Thymus (tissue), 11 donors: ENCODE data around the gene ZFYVE19. TPM values are rescaled to one million over a fixed set of nuclear protein-coding genes. Genes with fewer than 3 reads are reported as not detected.

Experiments
- DNase-seq, 9 donors: peaks; one replicate each; pipeline ENCODE4 v3.0.0-alpha.2; 2013; ENCODE audit warnings: low spot score in 9 of 9, low read depth in 6 of 9, missing footprints in 1 of 9
- H3K27ac ChIP-seq, 2 donors: one replicate each; pipeline ENCODE4 v1.5.1; 2013; ENCODE audit warnings: control low read depth in 1 of 2, low read depth in 1 of 2, low read length in 1 of 2, mild to moderate bottlenecking in 1 of 2, moderate library complexity in 1 of 2
- H3K27me3 ChIP-seq, 2 donors: one replicate each; pipeline ENCODE4 v1.5.1; 2013; ENCODE audit warnings: low read length in 1 of 2; ENCODE audit not compliant: control insufficient read depth in 2 of 2, insufficient read depth in 1 of 2
- H3K36me3 ChIP-seq, 2 donors: one replicate each; pipeline ENCODE4 v1.5.1; 2013; ENCODE audit warnings: low read length in 1 of 2, mild to moderate bottlenecking in 1 of 2, moderate library complexity in 1 of 2; ENCODE audit not compliant: control insufficient read depth in 2 of 2, insufficient read depth in 2 of 2
- H3K4me1 ChIP-seq, 2 donors: one replicate each; pipeline ENCODE4 v1.5.1; 2013; ENCODE audit warnings: low read length in 2 of 2; ENCODE audit not compliant: control insufficient read depth in 2 of 2, insufficient read depth in 2 of 2
- H3K4me3 ChIP-seq, 2 donors: one replicate each; pipeline ENCODE4 v1.5.1; 2013; ENCODE audit warnings: low read length in 2 of 2, control low read depth in 1 of 2, mild to moderate bottlenecking in 1 of 2
- H3K9me3 ChIP-seq, 2 donors: one replicate each; pipeline ENCODE4 v1.5.1; 2013; ENCODE audit warnings: low read length in 1 of 2, mild to moderate bottlenecking in 1 of 2; ENCODE audit not compliant: control insufficient read depth in 2 of 2, insufficient read depth in 1 of 2
- WGBS: extraction: QIAGEN DNeasy Blood & Tissue Kit; methylation state at CpG from one replicate; pipeline ENCODE4 v1.1.7; 2013; 5-methylcytosine and 5-hydroxymethylcytosine counted together
- polyA plus RNA-seq: library from polyadenylated mRNA; stranded (reverse); fragments of 200-250 nt; gene quantifications from one replicate; pipeline ENCODE4 v1.2.3, GENCODE V29; 2013
- total RNA-seq: library from RNA; stranded (reverse); fragments of 120-200 nt; gene quantifications from one replicate; pipeline ENCODE4 v1.2.4, GENCODE V29; 2013
- donor health status: healthy.

Gene ZFYVE19
- total and polyA plus RNA-seq, 2 donors = 16.9 to 43.5 TPM

DNA sequence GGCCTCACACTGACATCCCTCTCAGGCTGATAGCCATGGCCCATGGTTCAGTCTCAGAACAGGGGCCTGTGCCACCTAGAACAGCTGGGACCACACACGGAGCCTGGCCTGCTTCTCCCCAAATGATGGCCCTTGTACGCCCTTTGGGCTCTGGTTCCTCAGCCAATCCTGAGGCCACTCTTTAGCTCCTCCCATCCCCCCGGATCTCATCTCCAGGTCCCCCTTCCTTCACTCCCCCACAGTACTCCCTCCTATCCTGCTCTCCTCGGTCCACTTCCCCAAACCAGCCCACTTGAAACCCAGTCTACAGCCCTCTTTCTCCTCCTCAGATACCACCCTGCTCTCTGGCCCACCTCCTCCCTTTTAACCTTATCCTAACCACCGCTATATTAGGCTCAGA, 17.8 kb upstream of the ZFYVE19 start:
- H3K9me3 ChIP-seq = no peaks in the 10 kb centered on the region
- no peak overlapping the region for H3K27ac ChIP-seq
- no peak for DNase-seq

DNA sequence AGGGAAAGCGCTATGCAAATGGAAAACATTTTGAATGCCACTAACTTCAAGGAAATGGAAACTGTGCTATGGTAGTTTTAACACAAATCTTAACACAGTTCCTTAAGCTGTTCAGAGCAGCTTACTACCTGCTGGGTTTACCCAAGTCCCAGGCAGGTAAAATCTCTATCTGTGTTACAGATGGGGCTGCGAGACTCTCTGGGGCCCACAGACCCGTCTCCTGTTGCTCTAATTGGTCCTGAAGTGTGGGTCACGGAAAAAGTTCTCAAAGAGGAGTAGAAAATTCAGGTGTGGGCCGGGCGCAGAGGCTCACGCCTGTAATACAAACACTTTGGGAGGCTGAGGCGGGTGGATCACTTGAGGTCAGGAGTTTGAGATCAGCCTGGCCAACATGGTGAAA, 16.9 kb upstream of the ZFYVE19 start:
- 99% methylated on average over 8 of the region's 8 CpGs for WGBS
- no peak for DNase-seq
- H3K27ac ChIP-seq = no peak overlapping the region
- H3K36me3 ChIP-seq = peaks cover 7 to 8% of the 10 kb centered on the region in 2 donors
- H3K9me3 ChIP-seq = no peaks in the 10 kb centered on the region
- no peaks in the 10 kb centered on the region for H3K27me3 ChIP-seq
- no peak overlapping the region for H3K4me3 ChIP-seq
- H3K4me1 ChIP-seq = peaks cover 4 to 7% of the 10 kb centered on the region in 2 donors

More for the DNA sequence above, 17.8 kb upstream of the ZFYVE19 start:
- 95% methylated on average over 5 of the region's 5 CpGs for WGBS
- Histone ChIP-seq H3K4me3 (no peak overlapping the region), H3K27me3 (no peaks in the 10 kb centered on the region), H3K4me1 (peaks cover 4 to 7% of the 10 kb centered on the region in 2 donors), H3K36me3 (peaks cover 7 to 8% of the 10 kb centered on the region in 2 donors)

- Histone ChIP-seq H3K4me1 (peaks cover 4 to 7% of the 10 kb centered on the region in 2 donors), H3K9me3 (no peaks in the 10 kb centered on the region), H3K27ac (no peak overlapping the region), H3K36me3 (peaks cover 7 to 8% of the 10 kb centered on the region in 2 donors), H3K27me3 (no peaks in the 10 kb centered on the region), H3K4me3 (no peak overlapping the region)
- no peak for DNase-seq
- 97% methylated on average over 3 of the region's 3 CpGs for WGBS
These were observed 16.2 kb upstream of the ZFYVE19 start for GRCh38 chr15:40790718-40791117.

DNA sequence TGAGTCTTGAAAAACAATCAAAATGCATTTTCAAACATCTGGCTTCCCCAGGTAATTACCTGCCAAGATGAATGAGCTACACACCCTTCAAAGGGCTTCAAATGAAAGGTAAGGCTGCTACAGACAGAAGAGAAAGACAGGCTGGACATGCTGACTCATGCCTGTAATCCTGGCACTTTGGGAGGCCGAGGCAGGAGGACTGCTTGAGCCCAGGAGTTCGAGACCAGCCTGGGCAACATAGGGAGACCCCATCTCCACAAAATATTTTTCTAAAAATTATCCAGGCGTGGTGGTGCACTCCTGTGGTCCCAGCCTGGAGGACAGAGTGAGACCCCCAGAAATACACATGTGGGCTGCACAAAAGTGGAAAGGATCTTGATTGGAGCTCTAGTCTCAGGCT, 14.5 kb upstream of the ZFYVE19 start:
- 79% methylated on average over 3 of the region's 3 CpGs for WGBS
- Histone ChIP-seq H3K9me3 (no peaks in the 10 kb centered on the region), H3K27me3 (no peaks in the 10 kb centered on the region), H3K27ac (no peak overlapping the region), H3K36me3 (peaks cover 4 to 8% of the 10 kb centered on the region in 2 donors), H3K4me1 (peaks cover 4 to 6% of the 10 kb centered on the region in 2 donors), H3K4me3 (no peak overlapping the region)
- no peak for DNase-seq

DNA sequence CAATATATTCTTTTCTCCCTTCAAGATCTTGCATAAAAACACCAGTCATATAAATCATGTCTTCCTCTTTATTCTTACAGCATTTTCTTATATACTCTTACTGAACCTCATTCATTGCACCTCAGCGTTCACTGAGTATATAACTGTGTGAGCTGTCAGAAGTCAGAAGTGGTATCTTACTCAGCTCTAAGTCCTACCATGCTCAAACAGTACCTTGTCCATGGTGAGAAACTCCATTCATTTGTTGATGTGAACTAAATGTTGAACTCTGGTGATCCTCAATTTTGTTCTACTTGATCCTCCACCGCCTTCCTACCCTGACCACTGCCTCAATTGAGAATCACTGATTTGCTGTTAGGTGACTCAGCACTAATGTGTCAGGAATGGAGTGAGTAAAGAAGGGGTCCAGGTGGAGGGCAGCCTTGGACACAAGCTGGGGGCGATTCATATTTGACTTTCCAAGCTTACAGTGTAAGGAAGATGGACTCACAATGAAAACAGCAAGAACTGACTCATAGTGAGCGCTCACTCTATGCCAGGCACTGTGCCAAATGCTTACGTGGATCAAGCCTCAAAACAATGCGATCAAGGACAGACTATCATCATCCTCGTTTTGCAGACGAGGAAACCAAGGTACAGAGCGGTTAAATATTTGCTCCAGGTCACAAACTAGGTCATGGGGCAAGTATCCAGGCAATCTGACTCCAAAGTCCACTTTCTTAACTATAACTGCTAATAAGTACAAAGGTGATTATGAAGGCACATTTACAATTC, 13.5 kb upstream of the ZFYVE19 start:
- Histone ChIP-seq H3K27me3 (no peaks in the 10 kb centered on the region), H3K36me3 (peaks cover 4 to 11% of the 10 kb centered on the region in 2 donors), H3K4me3 (no peak overlapping the region), H3K9me3 (no peaks in the 10 kb centered on the region), H3K27ac (no peak overlapping the region), H3K4me1 (no peaks in the 10 kb centered on the region)
- DNase-seq = no peak
- WGBS = 96% methylated on average over 9 of the region's 9 CpGs

DNA sequence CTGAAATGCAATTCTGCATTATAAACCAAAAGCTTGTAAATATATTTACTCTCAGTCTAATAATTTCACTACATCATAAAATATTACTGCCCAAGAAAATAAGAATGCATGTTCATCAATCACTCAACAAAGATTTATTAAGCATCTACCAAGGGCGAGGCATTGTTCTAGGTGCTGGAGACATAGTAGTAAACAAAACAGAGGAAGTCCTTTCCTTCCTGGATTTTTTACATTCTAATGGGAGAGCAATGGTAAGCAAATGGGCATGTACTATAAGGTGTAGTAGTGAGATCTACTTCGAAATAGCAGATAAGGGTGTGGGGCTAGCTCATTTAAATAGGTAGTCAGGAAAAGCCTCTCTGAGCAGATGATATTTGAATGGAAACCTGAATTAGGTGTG, 10.8 kb upstream of the ZFYVE19 start:
- no peaks in the 10 kb centered on the region for H3K27me3 ChIP-seq
- no peak for DNase-seq
- H3K4me1 ChIP-seq = no peaks in the 10 kb centered on the region
- H3K36me3 ChIP-seq = peaks cover 6 to 7% of the 10 kb centered on the region in 2 donors
- no peaks in the 10 kb centered on the region for H3K9me3 ChIP-seq
- WGBS = 95% methylated on average over 2 of the region's 2 CpGs
- H3K4me3 ChIP-seq = no peak overlapping the region
- no peak overlapping the region for H3K27ac ChIP-seq

DNA sequence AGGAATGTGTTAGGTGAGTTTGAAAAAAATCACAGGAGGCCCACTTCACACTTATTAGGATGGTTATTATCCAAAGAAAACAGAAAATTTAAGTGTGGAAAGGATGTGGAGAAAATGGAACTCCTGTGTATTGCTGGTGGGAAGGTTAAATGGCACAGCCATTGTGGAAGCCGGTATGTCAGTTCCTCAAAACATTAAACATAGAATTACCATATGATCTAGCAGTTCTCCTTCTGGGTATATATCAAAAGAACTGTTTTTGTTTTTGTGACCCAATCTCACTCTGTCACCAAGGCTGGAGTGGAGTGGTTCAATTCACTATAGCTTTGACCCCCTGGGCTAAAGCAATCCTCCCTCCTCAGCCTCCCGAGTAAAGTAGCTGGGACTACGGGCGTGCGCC, 10.4 kb upstream of the ZFYVE19 start:
- no peaks in the 10 kb centered on the region for H3K9me3 ChIP-seq
- DNase-seq = no peak
- WGBS = 94% methylated on average over 5 of the region's 5 CpGs
- no peaks in the 10 kb centered on the region for H3K4me1 ChIP-seq
- no peak overlapping the region for H3K27ac ChIP-seq
- no peak overlapping the region for H3K4me3 ChIP-seq
- H3K36me3 ChIP-seq = peaks cover 6 to 10% of the 10 kb centered on the region in 2 donors
- no peaks in the 10 kb centered on the region for H3K27me3 ChIP-seq

DNA sequence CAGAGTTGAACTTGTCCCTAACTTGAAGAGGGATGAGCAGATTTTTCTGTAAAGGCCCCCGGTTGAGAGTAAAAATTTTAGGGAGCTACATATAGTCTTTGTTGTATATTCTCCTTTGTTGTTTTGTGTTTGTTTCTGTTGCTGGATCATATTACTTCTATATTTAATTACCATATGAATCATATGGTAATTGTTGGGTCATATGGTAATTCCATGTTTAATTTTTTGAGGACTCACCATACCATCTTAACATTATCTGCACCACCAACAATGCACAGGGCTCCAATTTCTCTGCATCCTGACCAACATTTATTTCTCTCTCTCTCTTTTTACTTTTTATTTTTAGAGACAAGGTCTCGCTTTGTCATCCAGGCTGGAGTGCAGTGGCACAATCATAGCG, 7.4 kb upstream of the ZFYVE19 start:
- Histone ChIP-seq H3K36me3 (peaks cover 5 to 7% of the 10 kb centered on the region in 2 donors), H3K27me3 (no peaks in the 10 kb centered on the region), H3K27ac (no peak overlapping the region), H3K9me3 (no peaks in the 10 kb centered on the region), H3K4me1 (no peaks in the 10 kb centered on the region), H3K4me3 (no peak overlapping the region)
- 100% methylated on average over 3 of the region's 3 CpGs for WGBS
- no peak for DNase-seq

DNA sequence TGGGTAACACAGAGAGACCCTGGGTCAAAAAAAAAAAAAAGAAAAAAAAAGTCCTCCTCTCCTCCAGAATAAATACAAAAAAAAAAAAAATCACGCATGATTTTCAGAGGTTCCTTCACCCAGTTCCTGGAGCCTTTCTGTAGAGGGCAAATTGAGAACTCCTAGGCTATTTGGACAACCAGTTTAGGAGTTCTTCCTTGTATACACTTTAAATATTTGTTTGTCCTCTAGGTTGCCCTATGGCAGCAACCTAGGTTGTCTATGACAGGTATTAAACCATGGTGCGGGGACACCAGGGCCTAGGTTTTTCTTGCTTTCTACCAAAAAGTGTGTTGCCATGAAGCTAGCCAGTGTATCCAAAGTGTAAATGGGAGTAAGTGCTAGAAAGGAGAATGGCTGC, 3.8 kb upstream of the ZFYVE19 start:
- Histone ChIP-seq H3K4me1 (peaks cover 2 to 14% of the 10 kb centered on the region in 2 donors), H3K36me3 (peaks cover 5 to 7% of the 10 kb centered on the region in 2 donors), H3K27ac (no peak overlapping the region), H3K4me3 (no peak overlapping the region), H3K27me3 (no peaks in the 10 kb centered on the region), H3K9me3 (no peaks in the 10 kb centered on the region)
- WGBS = 100% methylated on average over 2 of the region's 2 CpGs
- DNase-seq = no peak
